GM19438 (cell line): ENCODE data around the gene SCPEP1.

ENCODE experiments used
- ATAC-seq: cut with Tn5 transposase; IDR thresholded peaks from one replicate; pipeline ENCODE4 v1.9.1; 2021; ENCODE audit warnings: low read depth; ENCODE audit not compliant: unreplicated experiment

The SCPEP1 gene

DNA sequence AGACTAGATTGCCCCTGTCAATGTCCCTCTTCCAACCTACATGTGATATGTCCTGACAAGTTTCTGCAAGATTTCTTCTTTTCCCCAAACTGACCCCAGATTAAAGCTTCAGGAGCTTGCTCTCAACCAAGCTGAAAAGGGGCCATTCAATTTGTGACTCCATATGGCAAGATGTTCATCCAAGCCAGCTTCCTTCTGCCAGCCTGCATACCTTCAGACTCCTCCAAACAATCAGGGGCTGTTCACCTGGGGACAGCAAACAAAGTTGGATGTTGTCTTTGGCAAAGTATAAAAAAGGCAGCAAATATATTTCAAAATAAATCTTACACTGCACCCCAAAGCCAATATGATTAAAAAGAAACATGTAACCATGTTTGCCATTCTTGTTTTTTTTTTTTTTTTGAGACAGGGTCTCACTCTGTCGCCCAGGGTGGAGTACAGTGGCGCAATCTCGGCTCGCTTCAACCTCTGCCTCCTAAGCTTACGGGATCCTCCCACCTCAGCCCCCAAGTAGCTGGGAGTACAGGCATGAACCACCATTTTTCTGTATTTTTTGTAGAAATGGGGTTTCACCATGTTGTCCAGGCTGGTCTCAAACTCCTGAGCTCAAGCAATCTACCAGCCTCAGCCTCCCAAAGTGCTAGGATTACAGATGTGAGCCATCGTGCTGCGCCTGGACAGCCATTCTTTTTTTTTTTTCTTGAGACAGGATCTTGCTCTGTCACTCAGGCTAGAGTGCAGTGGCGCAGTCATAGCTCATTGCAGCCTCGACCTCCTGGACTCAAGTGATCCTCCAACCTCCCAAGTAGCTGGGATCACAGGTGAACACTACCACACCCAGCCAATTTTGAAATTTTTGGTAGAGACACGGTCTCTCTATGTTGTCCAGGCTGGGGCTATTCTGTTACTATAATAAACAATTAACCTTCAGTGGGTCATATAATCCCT is 57.1 kb downstream of the SCPEP1 start:
- ATAC-seq = no peak

DNA sequence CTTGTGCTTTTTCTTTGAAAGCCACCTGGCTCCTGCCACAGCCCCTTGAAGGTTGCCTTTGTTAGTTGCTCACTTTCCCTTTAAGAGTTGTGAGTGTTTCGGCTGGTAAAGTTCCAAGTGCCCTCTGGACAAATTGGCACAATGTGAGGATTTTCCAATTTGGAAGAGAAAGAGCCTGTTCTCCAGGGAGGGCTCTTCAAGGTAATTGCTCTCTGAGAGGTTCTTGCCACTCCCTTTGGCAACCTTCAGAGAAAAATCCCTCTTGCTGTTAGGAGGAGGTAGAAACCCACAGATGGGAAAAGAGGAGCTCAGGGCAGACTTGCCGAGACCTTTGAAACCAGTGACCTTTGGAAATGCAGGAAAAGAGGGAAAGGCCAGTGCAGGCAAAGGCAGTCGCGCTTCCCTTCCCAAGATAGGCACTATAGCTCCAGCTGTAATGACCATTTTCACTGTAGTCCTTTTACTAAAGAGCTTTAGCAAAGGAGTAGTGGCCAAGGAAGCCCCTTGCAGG is 58.1 kb downstream of the SCPEP1 start:
- no peak for ATAC-seq

DNA sequence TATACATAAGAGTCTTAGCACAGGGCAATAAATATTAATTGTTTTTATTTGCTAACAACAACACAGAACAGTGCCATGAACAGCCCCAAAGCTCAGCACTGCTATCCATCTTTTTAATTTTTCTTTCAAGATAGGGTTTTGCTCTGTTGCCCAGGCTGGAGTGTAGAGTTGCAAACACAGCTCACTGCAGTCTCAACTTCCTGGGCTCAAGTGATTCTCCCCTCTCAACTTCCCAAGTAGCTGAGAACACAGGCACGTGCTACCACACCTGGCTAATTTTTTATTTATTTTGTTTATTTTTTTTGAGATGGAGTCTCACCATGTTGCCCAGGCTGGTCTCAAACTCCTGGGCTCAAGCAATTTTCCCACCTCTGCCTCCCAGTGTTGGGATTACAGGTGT is 59.5 kb downstream of the SCPEP1 start:
- no peak for ATAC-seq

DNA sequence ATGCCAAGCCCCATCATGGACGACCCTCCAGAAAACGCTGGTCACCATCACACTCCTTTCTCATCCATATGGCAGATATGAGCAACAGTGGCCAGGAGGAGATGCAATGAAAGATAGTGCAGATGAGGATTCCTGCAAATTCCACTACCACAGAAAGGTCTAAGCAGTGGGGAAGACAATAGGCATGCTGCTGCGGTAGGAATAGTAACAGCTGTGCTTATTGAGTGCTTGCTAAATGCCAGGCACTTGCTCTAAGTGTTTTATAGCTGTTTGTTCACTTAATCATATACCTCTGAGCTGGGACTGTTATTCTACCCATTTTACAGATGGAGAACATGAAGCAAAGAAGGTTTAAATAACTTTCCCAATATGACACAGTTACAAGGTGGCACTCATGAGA is 60.6 kb downstream of the SCPEP1 start:
- no peak for ATAC-seq

DNA sequence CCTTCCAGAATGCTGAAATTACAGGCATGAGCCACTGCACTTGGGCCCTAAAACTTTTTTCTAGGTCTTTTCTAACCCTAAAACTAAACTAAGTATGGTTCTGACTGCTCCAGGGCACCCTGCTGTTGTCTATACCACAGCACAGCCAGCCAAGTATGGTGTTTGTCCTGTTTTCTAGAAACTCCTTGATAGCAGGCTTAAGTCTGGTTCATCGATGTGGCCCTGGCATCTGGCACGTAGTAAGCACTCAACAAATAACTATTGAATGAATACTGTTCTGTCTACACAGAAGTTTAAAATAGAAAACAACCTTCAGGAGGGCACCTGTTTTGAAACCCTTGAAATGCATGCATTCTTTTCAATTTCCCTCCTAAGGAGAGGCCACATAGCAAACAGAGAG is 62.6 kb downstream of the SCPEP1 start:
- no peak for ATAC-seq

DNA sequence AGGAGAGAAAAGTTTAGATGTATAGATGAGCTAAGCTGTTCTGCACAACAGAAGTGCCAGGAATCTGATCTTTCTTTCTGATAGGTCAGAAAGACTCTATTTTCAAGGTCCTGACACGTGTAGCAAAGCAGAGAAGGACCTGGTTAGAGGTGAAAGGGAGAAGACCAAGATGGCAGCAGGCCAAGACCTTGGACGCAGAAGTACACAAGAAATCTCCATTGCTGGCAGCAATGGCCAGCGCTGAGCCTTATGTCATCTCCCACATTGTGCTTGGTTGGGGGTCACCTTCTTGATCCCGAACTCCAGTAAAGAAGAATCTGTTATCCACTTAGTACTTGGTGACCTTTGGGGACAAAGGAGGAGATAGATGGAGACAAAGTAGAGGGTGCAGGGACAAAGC is 65.3 kb downstream of the SCPEP1 start:
- ATAC-seq = no peak

DNA sequence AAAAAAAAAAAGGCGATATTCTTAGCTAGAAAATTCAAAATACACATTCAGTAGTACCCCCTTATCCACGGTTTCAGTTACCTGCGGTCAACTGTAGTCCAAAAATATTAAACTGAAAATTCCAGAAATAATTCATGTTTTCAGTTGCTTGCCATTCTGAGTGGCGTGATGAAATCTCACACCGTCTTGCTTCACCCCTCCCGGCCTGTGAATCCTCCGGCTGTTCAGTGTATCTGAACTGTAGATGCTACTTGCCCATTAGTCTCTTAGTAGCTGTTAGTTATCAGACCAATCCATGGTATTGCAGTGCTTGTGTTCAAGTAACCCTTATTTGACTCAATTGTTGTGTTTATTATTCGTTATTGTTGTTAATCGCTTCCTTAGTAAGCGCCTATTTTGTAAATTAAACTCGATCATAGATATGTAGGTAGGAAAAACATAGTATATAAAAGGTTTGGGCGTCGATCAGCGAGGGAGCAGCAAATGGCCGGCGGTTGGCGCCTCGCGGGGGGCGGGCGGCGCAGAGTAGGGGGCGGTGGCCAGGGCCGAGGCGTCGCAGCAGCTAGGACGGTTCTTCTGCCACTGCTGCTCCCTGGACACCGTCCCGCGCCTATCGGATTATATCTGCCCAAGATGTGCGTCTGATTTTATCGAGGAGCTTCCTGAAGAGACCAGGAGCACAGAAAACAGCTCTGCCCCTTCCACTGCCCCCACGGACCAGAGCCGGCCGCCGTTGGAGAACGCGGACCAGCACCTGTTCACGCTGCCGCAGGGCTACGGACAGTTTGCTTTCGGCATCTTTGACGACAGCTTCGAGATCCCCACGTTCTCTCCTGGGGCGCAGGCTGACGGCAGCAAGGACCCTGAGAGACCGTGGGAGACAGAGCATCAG is 67.3 kb downstream of the SCPEP1 start:
- no peak for ATAC-seq

DNA sequence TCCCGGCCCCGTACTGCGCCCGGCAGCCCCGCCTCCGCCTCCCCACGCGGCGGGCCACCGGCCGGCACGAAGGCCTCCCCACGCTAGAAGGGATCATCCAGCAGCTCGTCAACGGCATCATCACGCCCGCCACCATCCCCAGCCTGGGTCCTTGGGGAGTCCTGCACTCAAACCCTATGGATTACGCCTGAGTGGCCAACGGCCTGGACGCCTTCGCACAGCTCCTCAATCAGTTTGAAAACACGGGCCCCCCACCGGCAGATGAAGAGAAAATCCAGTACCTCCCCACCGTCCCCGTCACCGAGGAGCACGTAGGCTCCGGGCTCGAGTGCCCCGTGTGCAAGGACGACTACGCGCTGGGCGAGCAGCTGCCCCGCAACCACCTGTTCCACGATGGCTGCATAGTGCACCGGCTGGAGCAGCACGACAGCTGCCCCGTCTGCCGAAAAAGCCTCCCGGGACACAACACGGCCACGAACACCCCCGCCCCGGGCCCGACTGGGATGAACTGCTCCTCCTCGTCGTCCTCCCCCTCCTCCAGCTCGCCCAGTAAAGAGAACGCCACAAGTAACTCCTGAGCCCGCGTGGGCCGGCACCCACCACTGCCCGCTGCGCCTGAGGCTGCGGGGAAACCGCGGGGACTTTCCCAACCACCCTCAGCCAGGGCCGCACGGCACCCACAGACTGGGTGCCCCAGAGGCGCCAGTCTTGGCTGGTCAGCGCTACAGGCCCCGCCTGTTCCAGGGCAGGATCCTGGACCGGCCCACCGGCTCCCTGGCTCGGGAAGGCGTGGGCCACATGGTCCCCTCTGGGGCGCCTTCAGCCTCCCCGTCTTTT is 68.2 kb downstream of the SCPEP1 start:
- peak; percentile 53 for ATAC-seq

DNA sequence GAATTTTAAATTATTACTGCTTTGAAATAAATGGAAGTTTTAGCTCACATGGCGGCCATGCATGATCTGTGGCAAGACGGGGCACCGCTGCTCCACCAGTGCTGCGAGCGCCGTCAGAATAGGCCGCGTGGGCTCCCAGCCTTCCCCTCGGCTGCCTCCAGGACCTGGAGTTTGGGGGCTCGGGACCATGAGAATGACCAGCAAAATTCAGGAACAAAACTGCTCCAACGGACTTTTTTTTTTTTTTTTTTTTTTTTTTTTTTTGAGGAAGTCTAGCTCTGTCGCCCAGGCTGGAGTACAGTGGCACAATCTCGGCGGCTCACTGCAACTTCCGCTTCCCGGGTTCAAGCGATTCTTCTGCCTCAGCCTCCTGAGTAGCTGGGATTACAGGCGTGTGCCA is 68.8 kb downstream of the SCPEP1 start:
- ATAC-seq = no peak

DNA sequence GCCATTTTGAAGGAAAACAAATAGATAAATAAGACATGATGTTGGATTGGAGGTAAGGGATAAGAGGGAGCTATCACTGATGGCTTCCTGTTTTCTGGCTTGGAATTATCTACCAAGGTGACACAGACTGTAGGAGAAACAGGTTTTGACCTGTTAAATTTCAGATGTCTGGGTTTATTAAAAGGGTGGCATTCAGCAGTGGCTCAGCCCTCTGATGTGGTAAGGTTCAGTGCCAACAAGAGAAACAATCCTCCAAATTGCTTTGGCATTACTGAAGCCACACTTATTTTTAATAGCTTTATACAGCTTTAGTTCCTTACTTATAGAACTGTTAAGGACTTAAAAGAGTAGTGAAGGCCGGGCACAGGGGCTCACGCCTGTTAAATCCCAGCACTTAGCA is 70.2 kb downstream of the SCPEP1 start:
- ATAC-seq = no peak

DNA sequence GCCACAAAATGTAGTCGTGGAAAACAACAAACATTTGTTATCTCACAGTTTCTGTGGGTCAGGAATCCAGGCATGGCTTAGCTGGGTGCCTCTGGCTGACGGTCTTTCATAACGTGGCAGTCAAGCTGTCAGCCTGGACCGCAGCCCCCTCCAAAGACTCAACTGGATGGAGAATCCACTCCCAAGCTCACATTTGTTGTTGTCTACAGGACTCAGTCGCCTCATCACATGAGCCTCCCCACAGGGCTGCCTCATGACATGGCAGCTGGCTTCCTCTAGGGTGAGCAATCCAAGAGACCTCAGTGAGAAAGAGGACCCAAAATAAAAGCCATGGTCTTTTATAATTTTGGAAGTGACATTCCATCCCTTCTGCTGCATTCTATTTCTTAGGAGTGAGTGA is 72.4 kb downstream of the SCPEP1 start:
- ATAC-seq = no peak

DNA sequence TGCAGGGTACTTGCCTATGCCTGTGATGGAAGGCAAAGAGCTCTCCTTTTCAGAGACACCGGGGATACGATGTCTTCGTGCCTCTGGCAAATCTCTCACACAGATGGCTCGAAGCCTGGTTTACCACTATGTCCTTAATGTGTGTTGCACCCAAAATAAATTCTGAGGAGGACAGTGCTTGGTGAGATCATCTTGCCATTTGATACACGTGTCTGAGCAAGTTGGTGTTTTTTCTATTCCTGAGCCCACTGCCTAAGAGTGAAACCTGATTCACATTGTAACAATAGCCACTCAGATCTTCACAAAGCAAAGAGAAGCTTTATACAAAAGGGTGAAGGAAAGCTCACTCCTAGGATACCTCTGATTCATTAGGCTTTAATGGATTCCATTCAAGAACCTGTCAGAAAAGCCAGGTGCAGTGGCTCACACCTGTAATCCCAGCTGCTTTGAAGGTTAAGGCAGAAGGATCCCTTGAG is 74.0 kb downstream of the SCPEP1 start:
- ATAC-seq = no peak
